CD4-positive, alpha-beta T cell (primary cell): Measurements from ENCODE around the gene ID3. TPM values are rescaled to one million over a fixed set of nuclear protein-coding genes. Genes with fewer than 3 reads are reported as not detected.

Experiments used
- ATAC-seq: fragments of 200-7000 bp; cut with Tn5 transposase; one replicate; pipeline ENCODE4 v1.10.0; 2022; ENCODE audit warnings: mild to moderate bottlenecking; ENCODE audit not compliant: poor library complexity
- CTCF ChIA-PET: fragments of 350-600 bp; sonication (Branson Sonifier 250); formaldehyde crosslinking; loops from one replicate; lab custom pipeline; 2021; ENCODE audit warnings: antibody characterized with exemption, inconsistent platforms; lab: Charles Lee
- POLR2A ChIA-PET: fragments of 350-600 bp; sonication (Branson Sonifier 250); formaldehyde crosslinking; loops from one replicate; lab custom pipeline; 2021; ENCODE audit warnings: antibody characterized with exemption, inconsistent platforms; lab: Charles Lee
- DNase-seq, 14 experiments: peaks; one replicate each; pipeline ENCODE4 v3.0.0-alpha.2; 2013 to 2020; ENCODE audit warnings: mixed read lengths in 2 of 14
- H3K27ac ChIP-seq, 2 donors: one replicate each; pipeline versions ENCODE4 v1.5.1 to v1.7.0; 2013; ENCODE audit warnings: low read length in 2 of 2, low read depth in 1 of 2, mild to moderate bottlenecking in 1 of 2
- H3K27me3 ChIP-seq, 2 experiments: 1 replicate in 1 of 2; 2 replicates in 1 of 2; pipeline versions ENCODE4 v1.6.1 to v1.7.0; 2013; ENCODE audit warnings: low read length in 2 of 2, control low read depth in 1 of 2, mild to moderate bottlenecking in 1 of 2, moderate library complexity in 1 of 2; ENCODE audit not compliant: insufficient read depth in 2 of 2, control insufficient read depth in 1 of 2
- H3K36me3 ChIP-seq: one replicate; pipeline ENCODE4 v1.6.1; 2013; ENCODE audit warnings: low read length, control low read depth; ENCODE audit not compliant: insufficient read depth
- H3K4me1 ChIP-seq: one replicate; pipeline ENCODE4 v1.6.1; 2013; ENCODE audit warnings: low read length, control low read depth; ENCODE audit not compliant: insufficient read depth
- H3K4me3 ChIP-seq: one replicate; pipeline ENCODE4 v1.5.1; 2013; ENCODE audit warnings: mild to moderate bottlenecking, low read length, moderate library complexity
- H3K9me3 ChIP-seq, 2 experiments: 1 replicate in 1 of 2; 2 replicates in 1 of 2; pipeline versions ENCODE4 v1.6.1 to v1.7.0; 2013; ENCODE audit warnings: low read length in 2 of 2, mild to moderate bottlenecking in 2 of 2, control low read depth in 1 of 2, moderate library complexity in 1 of 2; ENCODE audit not compliant: control insufficient read depth in 1 of 2, insufficient read depth in 1 of 2
- H3K27ac Mint-ChIP-seq: one replicate; pipeline ENCODE4 v1.8.0; 2020; ENCODE audit warnings: mixed read lengths
- H3K27me3 Mint-ChIP-seq: one replicate; pipeline ENCODE4 v1.8.0; 2021; ENCODE audit warnings: mixed read lengths
- H3K36me3 Mint-ChIP-seq: one replicate; pipeline ENCODE4 v1.8.0; 2021; ENCODE audit warnings: low read depth, mixed read lengths
- H3K4me1 Mint-ChIP-seq: one replicate; pipeline ENCODE4 v1.8.0; 2021; ENCODE audit warnings: low read depth, mixed read lengths
- H3K4me3 Mint-ChIP-seq: one replicate; pipeline ENCODE4 v1.8.0; 2020; ENCODE audit warnings: mild to moderate bottlenecking, mixed read lengths
- H3K9me3 Mint-ChIP-seq: one replicate; pipeline ENCODE4 v1.8.0; 2020; ENCODE audit warnings: mixed read lengths
- CTCF ChIP-seq: fragments of 200-600 bp; IDR thresholded peaks from one replicate; pipeline ENCODE4 v1.8.0; 2022; ENCODE audit warnings: antibody characterized with exemption, mild to moderate bottlenecking
- intact Hi-C, 2 experiments: fragments of 100-400 bp; cut with DNase I in 1 of 2; cut with micrococcal nuclease in 1 of 2; formaldehyde crosslinking; loops; one replicate each; pipeline versions ENCODE4 v1.15.1 to v1.9.0; 2023 to 2025; cut with DNase I, micrococcal nuclease
- total RNA-seq, 174 experiments: library from RNA in 2 of 174; stranded (reverse) in 2 of 174; gene quantifications; one replicate each; pipeline ENCODE4 v1.2.3 and lab custom pipeline; 2021 to 2026

The ID3 gene
- total RNA-seq, 2 experiments from 2014 or later: 89.8 to 90.4 TPM

- peaks cover 45% of the 10 kb centered on the region for H3K4me1 ChIP-seq
- H3K36me3 ChIP-seq: no peaks in the 10 kb centered on the region
- POLR2A ChIA-PET: interaction anchor here (0.6 to 1.6 kb wide), 3 partner anchors 11 to 58 kb away, joined by 3 to 4 read pairs (median 3); no protein-coding TSS in a partner anchor
- CTCF ChIA-PET: interaction anchor here (1.2 to 2.3 kb wide), 2 partner anchors 71 to 74 kb away, joined by 3 to 6 read pairs; no protein-coding TSS in a partner anchor
- intact Hi-C loops: no loop called here
- TF ChIP-seq CTCF: no peak
- Mint-ChIP-seq H3K36me3 (peaks cover under 1% of the 10 kb centered on the region), H3K4me1 (peaks cover 64% of the 10 kb centered on the region), H3K9me3 (no peaks in the 10 kb centered on the region), H3K4me3 (peak overlapping the region; percentile 74), H3K27ac (no peak overlapping the region), H3K27me3 (peaks cover 11% of the 10 kb centered on the region)
- ATAC-seq: no peak
- peaks cover 1 to 2% of the 10 kb centered on the region in 2 experiments for H3K27me3 ChIP-seq
- DNase-seq: no peak
- H3K9me3 ChIP-seq: no peaks in the 10 kb centered on the region
- no peak overlapping the region for H3K4me3 ChIP-seq
- no peak overlapping the region for H3K27ac ChIP-seq
These were observed 4.6 kb upstream of the ID3 start for GRCh38 chr1:23563755-23564374.

GRCh38 chr1:23563003-23563402, 3.7 kb upstream of the ID3 start:
- intact Hi-C loops: no loop called here
- TF ChIP-seq CTCF: no peak
- Histone ChIP-seq H3K36me3 (no peaks in the 10 kb centered on the region), H3K27me3 (peaks cover 0 to 2% of the 10 kb centered on the region in 2 experiments), H3K27ac (no peak overlapping the region), H3K4me3 (no peak overlapping the region), H3K9me3 (no peaks in the 10 kb centered on the region), H3K4me1 (peaks cover 45% of the 10 kb centered on the region)
- CTCF ChIA-PET: interaction anchor here (1.2 kb wide), 2 partner anchors 72 to 74 kb away, joined by 3 read pairs; no protein-coding TSS in a partner anchor
- H3K27ac Mint-ChIP-seq: no peak overlapping the region
- peak overlapping the region; percentile 74 for H3K4me3 Mint-ChIP-seq
- peaks cover 9% of the 10 kb centered on the region for H3K36me3 Mint-ChIP-seq
- ATAC-seq (no peak), DNase-seq (no peak)
- POLR2A ChIA-PET: interaction anchor here (1.2 to 1.9 kb wide), 2 partner anchors 12 to 56 kb away, joined by 4 to 8 read pairs; no protein-coding TSS in a partner anchor
- peaks cover 59% of the 10 kb centered on the region for H3K4me1 Mint-ChIP-seq
- H3K9me3 Mint-ChIP-seq: no peaks in the 10 kb centered on the region
- H3K27me3 Mint-ChIP-seq: peaks cover 5% of the 10 kb centered on the region

- Histone ChIP-seq H3K4me1 (peaks cover 46% of the 10 kb centered on the region), H3K27me3 (no peaks in the 10 kb centered on the region), H3K4me3 (no peak overlapping the region), H3K9me3 (no peaks in the 10 kb centered on the region), H3K27ac (no peak overlapping the region), H3K36me3 (no peaks in the 10 kb centered on the region)
- Mint-ChIP-seq H3K27me3 (peaks cover 5% of the 10 kb centered on the region), H3K36me3 (peaks cover 16% of the 10 kb centered on the region), H3K4me1 (peaks cover 66% of the 10 kb centered on the region), H3K9me3 (no peaks in the 10 kb centered on the region), H3K4me3 (peak overlapping the region; percentile 67), H3K27ac (peak overlapping the region; percentile 57)
- DNase-seq (peak in 7 of 14 experiments; percentile 13 to 69 (median 45)), ATAC-seq (no peak)
- POLR2A ChIA-PET: interaction anchor here (1.9 kb wide), 1 partner anchor 57 kb away, joined by 8 read pairs; no protein-coding TSS in a partner anchor
- TF ChIP-seq CTCF: no peak
- intact Hi-C loops: no loop called here
- CTCF ChIA-PET: interaction anchor here (0.7 to 1.2 kb wide), 4 partner anchors 17 to 75 kb away, joined by 3 read pairs; no protein-coding TSS in a partner anchor
These were observed 3.0 kb upstream of the ID3 start for GRCh38 chr1:23562137-23562876.
